ENCODE results near the gene MTA3. TPM values are rescaled to one million over a fixed set of nuclear protein-coding genes. Genes with fewer than 3 reads are reported as not detected.

The MTA3 gene
- total and polyA plus RNA-seq, 2 of the 8 experiments (the other 6 are each of a cell fraction or from before 2014, with no cell fraction given), result 125 to 184 TPM

DNA sequence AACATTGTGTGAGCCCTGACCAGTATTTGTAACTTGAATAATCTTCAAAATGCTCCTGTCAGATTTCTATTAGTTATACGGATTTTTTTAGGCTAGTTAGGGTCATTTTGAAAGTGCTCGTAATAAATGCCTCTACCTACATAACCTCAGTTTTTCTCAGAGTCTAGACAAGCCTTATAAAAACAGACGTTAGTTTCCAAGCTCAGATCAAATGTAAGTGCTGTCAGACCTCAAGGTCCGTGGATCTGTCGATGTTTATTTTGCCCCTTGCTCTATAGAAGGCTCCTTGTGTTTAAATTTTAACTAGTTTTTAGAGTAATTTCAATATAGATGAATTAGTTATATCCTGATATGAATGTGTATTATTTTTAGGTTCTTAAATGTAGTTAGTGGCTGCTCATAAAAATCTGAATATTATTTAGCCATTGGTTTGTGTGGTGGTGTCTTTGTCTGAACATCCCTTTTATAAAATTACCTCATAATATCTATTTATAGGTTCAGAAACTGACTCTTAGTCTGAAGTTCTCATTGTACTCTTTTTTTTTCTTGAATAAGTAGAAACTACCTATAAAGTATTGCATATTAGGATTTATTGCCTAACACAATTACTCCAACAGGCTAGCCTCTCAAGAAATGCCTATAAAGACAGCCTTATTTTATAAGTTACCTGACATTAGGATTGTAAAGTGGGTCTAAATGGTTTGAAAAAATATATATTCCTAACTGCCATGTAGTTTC is 71.1 kb downstream of the MTA3 start:
- CTCF ChIA-PET (ENCODE audit: partially characterized antibody), result interaction anchor here (0.6 to 0.8 kb wide), 2 partner anchors 12 to 131 kb away, joined by 3 to 4 read pairs; no protein-coding TSS in a partner anchor
- peaks cover 2 to 11% (median 3%) of the 10 kb centered on the region in 4 experiments; a peak in 5 of 7 replicates for H3K4me1 ChIP-seq (replicated peaks in 1 of 4; ENCODE audit: control insufficient read depth in 3 of 4, insufficient read depth in 4 of 4, low read length in 3 of 4)
- H3K56ac ChIP-seq (replicated peaks; ENCODE audit: insufficient read length, low read depth, low read length), result no peak overlapping the region
- no peak overlapping the region for H2AK5ac ChIP-seq (ENCODE audit: low read depth, low read length)
- no peak overlapping the region for H2BK120ac ChIP-seq (replicated peaks; ENCODE audit: low read depth, low read length)
- H3K4ac ChIP-seq (replicated peaks; ENCODE audit: insufficient read length, low read depth, low read length), result no peak overlapping the region
- no peak overlapping the region for H2BK15ac ChIP-seq (ENCODE audit: low read length)
- H2BK12ac ChIP-seq (ENCODE audit: low read depth, low read length), result no peak overlapping the region
- peaks cover 0 to 21% (median 8%) of the 10 kb centered on the region in 4 experiments; a peak in 5 of 8 replicates for H3K36me3 ChIP-seq (ENCODE audit: control insufficient read depth in 2 of 4, insufficient read depth in 4 of 4, low read length in 3 of 4)
- H3K9me3 ChIP-seq (ENCODE audit: insufficient read depth in 2 of 2, low read depth in 1 of 2, low read length in 1 of 2), result no peaks in the 10 kb centered on the region
- no peak overlapping the region for H2BK5ac ChIP-seq (ENCODE audit: low read depth, low read length)
- TF ChIP-seq, protein P1, sequence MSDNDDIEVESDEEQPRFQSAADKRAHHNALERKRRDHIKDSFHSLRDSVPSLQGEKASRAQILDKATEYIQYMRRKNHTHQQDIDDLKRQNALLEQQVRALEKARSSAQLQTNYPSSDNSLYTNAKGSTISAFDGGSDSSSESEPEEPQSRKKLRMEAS (IDR thresholded peaks at IDR 0.05), result no peak
- no peak for TF ChIP-seq CBX8 (IDR thresholded peaks at IDR 0.05; ENCODE audit: borderline replicate concordance, low read depth, low read length)
- no peak for TF ChIP-seq SP4 (IDR thresholded peaks at IDR 0.05; ENCODE audit: low read length)
- TF ChIP-seq SP1 (IDR thresholded peaks at IDR 0.05; ENCODE audit: low read depth, low read length), result no peak
- no peak for TF ChIP-seq CHD1 (IDR thresholded peaks at IDR 0.05; ENCODE audit: low read depth, low read length)
- TF ChIP-seq MAFK (IDR thresholded peaks at IDR 0.05; ENCODE audit: low read depth, low read length), result no peak
- TF ChIP-seq ZNF274 (IDR thresholded peaks at IDR 0.05; ENCODE audit: borderline replicate concordance, extremely low read depth, low read length), result no peak
- no peak for TF ChIP-seq RXRA (IDR thresholded peaks at IDR 0.05; ENCODE audit: insufficient read depth, low read depth, low read length)
- no peak for TF ChIP-seq BCL11A (IDR thresholded peaks at IDR 0.05; ENCODE audit: low read depth in 2 of 2, low read length in 2 of 2)
- WGBS, 2 experiments (ENCODE audit: extremely low coverage in 1 of 2, insufficient coverage in 1 of 2, insufficient read length in 1 of 2, insufficient replicate concordance in 2 of 2, low coverage in 1 of 2, low lambda C conversion rate in 2 of 2, missing lambda C conversion rate in 1 of 2), result 89% methylated on average over 5 of the region's 5 CpGs; no CpG with 5 or more reads in 1 of the 2 experiments
- no peak overlapping the region for H3K18ac ChIP-seq (ENCODE audit: extremely low read depth, low read length)
- H3K79me1 ChIP-seq (ENCODE audit: low read depth, low read length), result no peaks in the 10 kb centered on the region
- H3K23me2 ChIP-seq (ENCODE audit: low read depth, low read length), result no peaks in the 10 kb centered on the region
- no peaks in the 10 kb centered on the region for H3K27me3 ChIP-seq (replicated peaks in 1 of 4; ENCODE audit: control insufficient read depth in 3 of 4, extremely low read depth in 1 of 4, insufficient read depth in 3 of 4, low read length in 3 of 4)
- H3K9ac ChIP-seq (replicated peaks in 1 of 4; ENCODE audit: extremely low read depth in 1 of 4, low read depth in 3 of 4, low read length in 3 of 4), result no peak overlapping the region
- H4K8ac ChIP-seq (ENCODE audit: extremely low read depth, insufficient read depth, low read length), result no peak overlapping the region
- H2BK20ac ChIP-seq (ENCODE audit: low read length), result no peak overlapping the region
- no peak overlapping the region for H2AFZ ChIP-seq (ENCODE audit: low read length)
- no peak overlapping the region for H3K4me3 ChIP-seq (ENCODE audit: extremely low read depth in 1 of 4, insufficient read depth in 2 of 4, low read depth in 3 of 4, low read length in 4 of 4)
- H4K5ac ChIP-seq (ENCODE audit: insufficient read length, low read depth, low read length), result peak overlapping the region; percentile 24
- no peak overlapping the region for H3K14ac ChIP-seq (ENCODE audit: insufficient read length)
- peaks cover 1 to 5% of the 10 kb centered on the region in 2 experiments for H4K20me1 ChIP-seq (replicated peaks in 1 of 2; ENCODE audit: control insufficient read depth in 1 of 2, insufficient read depth in 2 of 2, low read length in 2 of 2)
- peaks cover 0 to 64% of the 10 kb centered on the region in 2 experiments; a peak in 2 of 4 replicates for H3K79me2 ChIP-seq (ENCODE audit: control insufficient read depth in 1 of 2, insufficient read depth in 2 of 2, low read length in 2 of 2)
- FAIRE-seq (peak; percentile 13), DNase-seq (ENCODE audit: low read depth in 1 of 2, low spot score in 2 of 2) (no peak)
- no peak overlapping the region for H4K91ac ChIP-seq (replicated peaks; ENCODE audit: insufficient read length, low read length)
- no peak overlapping the region for H3K4me2 ChIP-seq (ENCODE audit: insufficient read depth in 1 of 2, low read depth in 2 of 2, low read length in 2 of 2)
- POLR2A ChIA-PET (ENCODE audit: partially characterized antibody), result no interaction called here
- no peak overlapping the region for H3K23ac ChIP-seq (ENCODE audit: insufficient read length)
- H3K27ac ChIP-seq (ENCODE audit: low read depth, low read length), result no peak overlapping the region

Data from H1 (cell line).